ENCODE results near the gene USP34. TPM values are rescaled to one million over a fixed set of nuclear protein-coding genes. Genes with fewer than 3 reads are reported as not detected.

The USP34 gene
- total and polyA plus RNA-seq, 2 donors from 2014 or later, result 37.2 to 112 TPM

DNA sequence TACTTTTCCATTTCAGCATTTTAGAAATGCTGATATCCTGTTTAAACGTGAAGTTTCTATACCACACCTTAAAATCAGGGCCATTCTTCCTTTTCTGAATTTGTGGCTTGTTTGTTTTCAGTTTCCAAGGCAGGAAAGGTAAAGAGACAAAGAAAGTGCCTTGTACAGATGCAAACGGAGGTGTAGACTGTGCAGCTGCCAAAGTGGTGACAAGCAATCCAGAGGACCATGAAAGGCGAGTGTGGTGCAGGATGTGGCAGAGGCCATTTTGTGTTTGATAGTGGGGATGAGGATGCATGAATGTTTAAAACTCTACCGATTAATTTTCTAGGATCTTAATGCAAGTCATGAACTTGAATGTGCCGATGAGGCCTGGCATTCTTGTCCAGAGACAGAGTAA lies 308.2 kb downstream of the USP34 start:
- H3K4me1 ChIP-seq (ENCODE audit: control insufficient read depth in 2 of 3, insufficient read depth in 2 of 3, low read depth in 1 of 3, low read length in 3 of 3), result no peaks in the 10 kb centered on the region
- H3K36me3 ChIP-seq (ENCODE audit: control insufficient read depth in 2 of 3, insufficient read depth in 3 of 3, low read length in 3 of 3), result peaks cover 0 to 31% (median 7%) of the 10 kb centered on the region in 3 donors
- H3K27me3 ChIP-seq (ENCODE audit: control insufficient read depth, insufficient read depth, low read length), result no peaks in the 10 kb centered on the region
- H3K27ac ChIP-seq (ENCODE audit: low read depth in 2 of 2, low read length in 2 of 2), result no peak overlapping the region
- FAIRE-seq (no peak), DNase-seq (no peak)
- no peak overlapping the region for H3K9ac ChIP-seq (ENCODE audit: low read length in 3 of 3)
- H3K4me3 ChIP-seq (ENCODE audit: low read length in 3 of 3), result no peak overlapping the region
- intact Hi-C loops (cut with DNase I), result no loop called here
- TF ChIP-seq, protein P1, sequence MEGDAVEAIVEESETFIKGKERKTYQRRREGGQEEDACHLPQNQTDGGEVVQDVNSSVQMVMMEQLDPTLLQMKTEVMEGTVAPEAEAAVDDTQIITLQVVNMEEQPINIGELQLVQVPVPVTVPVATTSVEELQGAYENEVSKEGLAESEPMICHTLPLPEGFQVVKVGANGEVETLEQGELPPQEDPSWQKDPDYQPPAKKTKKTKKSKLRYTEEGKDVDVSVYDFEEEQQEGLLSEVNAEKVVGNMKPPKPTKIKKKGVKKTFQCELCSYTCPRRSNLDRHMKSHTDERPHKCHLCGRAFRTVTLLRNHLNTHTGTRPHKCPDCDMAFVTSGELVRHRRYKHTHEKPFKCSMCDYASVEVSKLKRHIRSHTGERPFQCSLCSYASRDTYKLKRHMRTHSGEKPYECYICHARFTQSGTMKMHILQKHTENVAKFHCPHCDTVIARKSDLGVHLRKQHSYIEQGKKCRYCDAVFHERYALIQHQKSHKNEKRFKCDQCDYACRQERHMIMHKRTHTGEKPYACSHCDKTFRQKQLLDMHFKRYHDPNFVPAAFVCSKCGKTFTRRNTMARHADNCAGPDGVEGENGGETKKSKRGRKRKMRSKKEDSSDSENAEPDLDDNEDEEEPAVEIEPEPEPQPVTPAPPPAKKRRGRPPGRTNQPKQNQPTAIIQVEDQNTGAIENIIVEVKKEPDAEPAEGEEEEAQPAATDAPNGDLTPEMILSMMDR (IDR thresholded peaks at IDR 0.05; ENCODE audit: borderline replicate concordance, extremely low read depth, insufficient read depth), result no peak
- H3K9me3 ChIP-seq (ENCODE audit: control insufficient read depth in 2 of 3, insufficient read depth in 1 of 3, low read length in 3 of 3), result no peaks in the 10 kb centered on the region

DNA sequence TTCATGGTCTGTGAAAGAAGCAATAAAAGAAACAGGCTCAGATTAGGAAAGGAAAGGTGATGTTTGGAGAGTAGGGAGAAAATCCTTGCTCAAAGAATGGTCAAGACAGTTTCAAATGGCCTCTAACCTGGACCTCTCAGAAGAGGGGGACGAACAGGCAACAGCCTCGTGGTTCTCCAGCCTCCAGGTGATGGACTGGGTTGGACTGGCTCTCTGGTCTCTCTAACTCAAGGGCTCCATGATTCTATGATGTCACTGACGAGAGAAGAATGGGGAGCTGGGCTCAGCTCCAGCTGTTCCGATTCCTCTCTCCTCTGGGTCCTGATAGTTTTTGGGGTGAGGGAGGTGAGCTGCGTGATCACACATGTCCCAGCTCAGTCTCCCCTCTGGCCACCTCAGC lies 309.0 kb downstream of the USP34 start, which contains the start of gene C2orf74:
Gene C2orf74 (plus strand): TSS at position 301 of the 400 bp plus-strand sequence. CDS start 327 bp downstream, outside the sequence.
- Histone ChIP-seq H3K4me1 (ENCODE audit: control insufficient read depth in 2 of 3, insufficient read depth in 2 of 3, low read depth in 1 of 3, low read length in 3 of 3) (peaks cover 0 to 3% (median 0%) of the 10 kb centered on the region in 3 donors), H3K9me3 (ENCODE audit: control insufficient read depth in 2 of 3, insufficient read depth in 1 of 3, low read length in 3 of 3) (no peaks in the 10 kb centered on the region), H3K4me3 (ENCODE audit: low read length in 3 of 3) (no peak within 1 kb of the TSS), H3K27ac (ENCODE audit: low read depth in 2 of 2, low read length in 2 of 2) (no peak within 1 kb of the TSS), H3K9ac (ENCODE audit: low read length in 3 of 3) (no peak within 1 kb of the TSS), H3K36me3 (ENCODE audit: control insufficient read depth in 2 of 3, insufficient read depth in 3 of 3, low read length in 3 of 3) (peaks cover 0 to 31% (median 10%) of the 10 kb centered on the region in 3 donors), H3K27me3 (ENCODE audit: control insufficient read depth, insufficient read depth, low read length) (no peaks in the 10 kb centered on the region)
- TF ChIP-seq, protein P1 (IDR thresholded peaks at IDR 0.05; ENCODE audit: borderline replicate concordance, extremely low read depth, insufficient read depth), result no peak
- intact Hi-C loops (cut with DNase I), result no loop called here
- DNase-seq (no peak), FAIRE-seq (no peak)

- Histone ChIP-seq H3K36me3 (ENCODE audit: control insufficient read depth in 2 of 3, insufficient read depth in 3 of 3, low read length in 3 of 3) (peaks cover 0 to 16% (median 3%) of the 10 kb centered on the region in 3 donors), H3K4me3 (ENCODE audit: low read length in 3 of 3) (no peak overlapping the region), H3K4me1 (ENCODE audit: control insufficient read depth in 2 of 3, insufficient read depth in 2 of 3, low read depth in 1 of 3, low read length in 3 of 3) (peaks cover 0 to 3% (median 0%) of the 10 kb centered on the region in 3 donors), H3K9ac (ENCODE audit: low read length in 3 of 3) (no peak overlapping the region), H3K27me3 (ENCODE audit: control insufficient read depth, insufficient read depth, low read length) (no peaks in the 10 kb centered on the region), H3K9me3 (ENCODE audit: control insufficient read depth in 2 of 3, insufficient read depth in 1 of 3, low read length in 3 of 3) (no peaks in the 10 kb centered on the region), H3K27ac (ENCODE audit: low read depth in 2 of 2, low read length in 2 of 2) (peak overlapping the region in 1 of 2 donors; percentile 68)
- DNase-seq (no peak), FAIRE-seq (no peak)
- TF ChIP-seq, protein P1 (IDR thresholded peaks at IDR 0.05; ENCODE audit: borderline replicate concordance, extremely low read depth, insufficient read depth), result no peak
- intact Hi-C loops (cut with DNase I), result no loop called here
These were observed 312.4 kb downstream of the USP34 start for GRCh38 chr2:61158356-61158955.

All from kidney (tissue), 14 donors.